Hematopoietic multipotent progenitor cell treated with erythropoietin and hydrocortisone succinate and interleukin-3 and kit ligand, for 4 days (in vitro differentiated cells): Measurements from ENCODE around the gene ABHD17C.
"Not testable (repeated sequence)": the region's sequence is repeated elsewhere in the genome, so short reads cannot be mapped to it uniquely, and the experiment has no call there.

Source experiments
- DNase-seq: peaks from one replicate; pipeline ENCODE4 v3.0.0-alpha.2; 2015

ABHD17C gene

GRCh38 chr15:80695099-80695910 is at the start of gene ABHD17C:
Gene ABHD17C (plus strand): TSS chr15:80695310. CDS start chr15:80695430, 120 bp downstream.
- DNase-seq: peak; percentile 78

- DNase-seq: peak; percentile 13
These were observed 49.5 kb upstream of the ABHD17C start for GRCh38 chr15:80645494-80646065.

GRCh38 chr15:80647424-80647823 is 47.7 kb upstream of the ABHD17C start:
- DNase-seq: not testable (repeated sequence)

GRCh38 chr15:80654299-80654698 is 40.8 kb upstream of the ABHD17C start:
- DNase-seq: no peak

- DNase-seq: no peak
These were observed 35.7 kb upstream of the ABHD17C start for GRCh38 chr15:80659375-80659774.

GRCh38 chr15:80660119-80660518 is 35.0 kb upstream of the ABHD17C start:
- DNase-seq: no peak

- peak; percentile 23 for DNase-seq
These were observed 33.0 kb upstream of the ABHD17C start for GRCh38 chr15:80662129-80662528.

- no peak for DNase-seq
These were observed 32.2 kb upstream of the ABHD17C start for GRCh38 chr15:80662757-80663553.

GRCh38 chr15:80665151-80665550 is 30.0 kb upstream of the ABHD17C start:
- no peak for DNase-seq

GRCh38 chr15:80667936-80668335 is 27.2 kb upstream of the ABHD17C start:
- no peak for DNase-seq

GRCh38 chr15:80668546-80669236 is 26.4 kb upstream of the ABHD17C start:
- DNase-seq: no peak

GRCh38 chr15:80669663-80670273 is 25.3 kb upstream of the ABHD17C start:
- DNase-seq: no peak

- DNase-seq: no peak
These were observed 21.4 kb upstream of the ABHD17C start for GRCh38 chr15:80673561-80674244.

GRCh38 chr15:80674245-80674614 is 20.9 kb upstream of the ABHD17C start:
- peak; percentile 38 for DNase-seq

- DNase-seq: no peak
These were observed 18.1 kb upstream of the ABHD17C start for GRCh38 chr15:80677041-80677440.

GRCh38 chr15:80679167-80679803 is 15.8 kb upstream of the ABHD17C start:
- DNase-seq: no peak

GRCh38 chr15:80679804-80680175 is 15.3 kb upstream of the ABHD17C start:
- DNase-seq: no peak

GRCh38 chr15:80682201-80682600 is 12.9 kb upstream of the ABHD17C start:
- DNase-seq: no peak

- DNase-seq: no peak
These were observed 10.4 kb upstream of the ABHD17C start for GRCh38 chr15:80684697-80685096.

GRCh38 chr15:80685628-80686027 is 9.5 kb upstream of the ABHD17C start:
- no peak for DNase-seq

- no peak for DNase-seq
These were observed 5.8 kb upstream of the ABHD17C start for GRCh38 chr15:80689294-80689693.

- no peak for DNase-seq
These were observed 5.4 kb upstream of the ABHD17C start for GRCh38 chr15:80689716-80690115.
